Right lobe of liver (tissue), 4 donors: Measurements from ENCODE around the gene CREBBP.

ENCODE experiments used
- POLR2A ChIP-seq: fragments of 450-650 bp; IDR thresholded peaks from one replicate; pipeline ENCODE4 v1.6.1; 2017; ENCODE audit warnings: antibody characterized with exemption, mild to moderate bottlenecking
- TF ChIP-seq, protein P1 (sequence below), 4 donors: fragments of 200-600 bp in 3 of 4; fragments of 450-650 bp in 1 of 4; IDR thresholded peaks; one replicate each; pipeline versions ENCODE4 v1.5.1 to v1.8.0; 2016 to 2022; ENCODE audit warnings: antibody characterized with exemption in 4 of 4, mild to moderate bottlenecking in 2 of 4
- donor health status: DM: no; HTN: no; CAD: no.
- donor health status: DM: no; HTN: no; CAD: no.
- donor health status: DM: no; HTN: yes; CAD: no.

DNA sequence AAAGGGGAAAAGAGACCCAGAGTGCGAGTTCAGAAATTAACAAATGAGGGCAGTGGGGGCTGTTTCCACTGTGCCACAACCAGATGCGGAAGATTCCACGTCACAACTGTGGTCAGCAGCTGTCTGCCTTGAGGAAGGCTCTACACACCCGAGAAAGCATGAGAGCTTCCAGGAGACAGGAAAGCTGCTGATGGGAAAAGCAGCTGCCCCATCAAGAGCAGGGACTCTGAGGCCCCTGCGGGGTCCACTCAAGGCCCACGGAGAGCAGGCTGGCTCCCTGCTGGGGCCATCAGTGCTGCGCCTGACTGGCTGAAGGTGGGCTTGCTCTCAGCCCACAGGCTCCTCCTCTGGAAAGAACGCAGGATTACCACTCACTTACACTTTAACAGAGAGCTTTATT lies 148.3 kb downstream of the CREBBP start:
- TF ChIP-seq, protein P1, sequence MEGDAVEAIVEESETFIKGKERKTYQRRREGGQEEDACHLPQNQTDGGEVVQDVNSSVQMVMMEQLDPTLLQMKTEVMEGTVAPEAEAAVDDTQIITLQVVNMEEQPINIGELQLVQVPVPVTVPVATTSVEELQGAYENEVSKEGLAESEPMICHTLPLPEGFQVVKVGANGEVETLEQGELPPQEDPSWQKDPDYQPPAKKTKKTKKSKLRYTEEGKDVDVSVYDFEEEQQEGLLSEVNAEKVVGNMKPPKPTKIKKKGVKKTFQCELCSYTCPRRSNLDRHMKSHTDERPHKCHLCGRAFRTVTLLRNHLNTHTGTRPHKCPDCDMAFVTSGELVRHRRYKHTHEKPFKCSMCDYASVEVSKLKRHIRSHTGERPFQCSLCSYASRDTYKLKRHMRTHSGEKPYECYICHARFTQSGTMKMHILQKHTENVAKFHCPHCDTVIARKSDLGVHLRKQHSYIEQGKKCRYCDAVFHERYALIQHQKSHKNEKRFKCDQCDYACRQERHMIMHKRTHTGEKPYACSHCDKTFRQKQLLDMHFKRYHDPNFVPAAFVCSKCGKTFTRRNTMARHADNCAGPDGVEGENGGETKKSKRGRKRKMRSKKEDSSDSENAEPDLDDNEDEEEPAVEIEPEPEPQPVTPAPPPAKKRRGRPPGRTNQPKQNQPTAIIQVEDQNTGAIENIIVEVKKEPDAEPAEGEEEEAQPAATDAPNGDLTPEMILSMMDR (IDR thresholded peaks at IDR 0.05): no peak
- TF ChIP-seq POLR2A: no peak
